ENCODE measurements around the gene MDC1.
"Not testable (repeated sequence)": the region's sequence is repeated elsewhere in the genome, so short reads cannot be mapped to it uniquely, and the experiment has no call there.

The MDC1 gene

GRCh38 chr6:30679765-30680535, 37.1 kb downstream of the MDC1 start:
- peaks cover 59% of the 10 kb centered on the region for H3K4me1 Mint-ChIP-seq (ENCODE audit: low read depth)
- H3K36me3 Mint-ChIP-seq (ENCODE audit: low read depth): peaks cover 95% of the 10 kb centered on the region
- intact Hi-C loops (cut with micrococcal nuclease): loop anchor here (1.0 to 2.0 kb wide), 2 partner anchors 42 to 51 kb away; no protein-coding TSS in a partner anchor
- H3K27ac Mint-ChIP-seq: peak overlapping the region; percentile 91
- H3K9me3 Mint-ChIP-seq: no peaks in the 10 kb centered on the region
- no peaks in the 10 kb centered on the region for H3K27me3 Mint-ChIP-seq
- peak overlapping the region; percentile 93 for H3K4me3 Mint-ChIP-seq

- peak overlapping the region; percentile 91 for H3K27ac Mint-ChIP-seq
- H3K9me3 Mint-ChIP-seq: no peaks in the 10 kb centered on the region
- H3K4me1 Mint-ChIP-seq (ENCODE audit: low read depth): peaks cover 56% of the 10 kb centered on the region
- no peaks in the 10 kb centered on the region for H3K27me3 Mint-ChIP-seq
- peak overlapping the region; percentile 93 for H3K4me3 Mint-ChIP-seq
- intact Hi-C loops (cut with micrococcal nuclease): loop anchor here (1.0 to 2.0 kb wide), 2 partner anchors 43 to 52 kb away; no protein-coding TSS in a partner anchor
- H3K36me3 Mint-ChIP-seq (ENCODE audit: low read depth): peaks cover 87% of the 10 kb centered on the region
These were observed 37.9 kb downstream of the MDC1 start for GRCh38 chr6:30678964-30679726.

- Mint-ChIP-seq H3K36me3 (ENCODE audit: low read depth) (peaks cover 72% of the 10 kb centered on the region), H3K27ac (peak overlapping the region; percentile 7), H3K4me1 (ENCODE audit: low read depth) (peaks cover 59% of the 10 kb centered on the region)
These were observed 40.3 kb downstream of the MDC1 start for GRCh38 chr6:30676660-30677285.

GRCh38 chr6:30672445-30673253, 44.4 kb downstream of the MDC1 start, which contains the start of gene DHX16:
TSS of gene DHX16 (minus strand) at chr6:30673006. CDS start at chr6:30672841, 165 bp downstream.
- intact Hi-C loops (cut with micrococcal nuclease): loop anchor here (2.0 to 5.0 kb wide), 2 partner anchors 45 to 190 kb away; partner anchors contain the start of gene ATAT1
- H3K4me1 Mint-ChIP-seq (ENCODE audit: low read depth): peaks cover 46% of the 10 kb centered on the region
- H3K27me3 Mint-ChIP-seq: no peaks in the 10 kb centered on the region
- peaks cover 72% of the 10 kb centered on the region for H3K36me3 Mint-ChIP-seq (ENCODE audit: low read depth)
- peak within 1 kb of the TSS; percentile 80 for H3K27ac Mint-ChIP-seq
- peak within 1 kb of the TSS; percentile 89 for H3K4me3 Mint-ChIP-seq
- H3K9me3 Mint-ChIP-seq: no peaks in the 10 kb centered on the region

More at GRCh38 chr6:30676660-30677285, 40.3 kb downstream of the MDC1 start:
- intact Hi-C loops (cut with micrococcal nuclease): no loop called here
- no peaks in the 10 kb centered on the region for H3K27me3 Mint-ChIP-seq
- no peak overlapping the region for H3K4me3 Mint-ChIP-seq
- no peaks in the 10 kb centered on the region for H3K9me3 Mint-ChIP-seq

- peaks cover 45% of the 10 kb centered on the region for H3K4me1 Mint-ChIP-seq (ENCODE audit: low read depth)
- peaks cover 72% of the 10 kb centered on the region for H3K36me3 Mint-ChIP-seq (ENCODE audit: low read depth)
- no peaks in the 10 kb centered on the region for H3K9me3 Mint-ChIP-seq
- intact Hi-C loops (cut with micrococcal nuclease): loop anchor here (5.0 kb wide), 1 partner anchor 44 kb away; the partner anchor contains the start of gene ATAT1
- peak overlapping the region; percentile 5 for H3K27ac Mint-ChIP-seq
- no peaks in the 10 kb centered on the region for H3K27me3 Mint-ChIP-seq
- H3K4me3 Mint-ChIP-seq: no peak overlapping the region
These were observed 46.1 kb downstream of the MDC1 start for GRCh38 chr6:30670760-30671527.

GRCh38 chr6:30666300-30666699, 50.8 kb downstream of the MDC1 start:
- H3K27ac Mint-ChIP-seq; H3K4me3 Mint-ChIP-seq; intact Hi-C loops (cut with micrococcal nuclease): not testable (repeated sequence)

GRCh38 chr6:30664994-30665767, 51.9 kb downstream of the MDC1 start:
- Mint-ChIP-seq H3K4me3 (no peak overlapping the region), H3K27ac (no peak overlapping the region), H3K36me3 (ENCODE audit: low read depth) (peaks cover 100% of the 10 kb centered on the region), H3K9me3 (no peaks in the 10 kb centered on the region), H3K4me1 (ENCODE audit: low read depth) (peaks cover 13% of the 10 kb centered on the region), H3K27me3 (no peaks in the 10 kb centered on the region)
- intact Hi-C loops (cut with micrococcal nuclease): no loop called here

More at GRCh38 chr6:30666300-30666699, 50.8 kb downstream of the MDC1 start:
- Mint-ChIP-seq H3K36me3 (ENCODE audit: low read depth) (peaks cover 100% of the 10 kb centered on the region), H3K4me1 (ENCODE audit: low read depth) (peaks cover 24% of the 10 kb centered on the region)
- not testable (repeated sequence) for H3K27me3 Mint-ChIP-seq, H3K9me3 Mint-ChIP-seq

GRCh38 chr6:30657922-30658321, 59.2 kb downstream of the MDC1 start:
- H3K9me3 Mint-ChIP-seq; H3K4me3 Mint-ChIP-seq; intact Hi-C loops (cut with micrococcal nuclease); H3K27me3 Mint-ChIP-seq: not testable (repeated sequence)
- Mint-ChIP-seq H3K27ac (peak overlapping the region; percentile 82), H3K36me3 (ENCODE audit: low read depth) (peaks cover 100% of the 10 kb centered on the region), H3K4me1 (ENCODE audit: low read depth) (peaks cover 18% of the 10 kb centered on the region)

- Mint-ChIP-seq H3K27ac (peak overlapping the region; percentile 82), H3K9me3 (no peaks in the 10 kb centered on the region), H3K27me3 (no peaks in the 10 kb centered on the region), H3K4me3 (no peak overlapping the region), H3K36me3 (ENCODE audit: low read depth) (peaks cover 100% of the 10 kb centered on the region), H3K4me1 (ENCODE audit: low read depth) (peaks cover 18% of the 10 kb centered on the region)
- intact Hi-C loops (cut with micrococcal nuclease): no loop called here
These were observed 59.6 kb downstream of the MDC1 start for GRCh38 chr6:30657454-30657853.

GRCh38 chr6:30656513-30656912, 60.6 kb downstream of the MDC1 start:
- Mint-ChIP-seq H3K9me3 (no peaks in the 10 kb centered on the region), H3K36me3 (ENCODE audit: low read depth) (peaks cover 100% of the 10 kb centered on the region), H3K4me1 (ENCODE audit: low read depth) (peaks cover 18% of the 10 kb centered on the region), H3K4me3 (no peak overlapping the region), H3K27me3 (no peaks in the 10 kb centered on the region), H3K27ac (peak overlapping the region; percentile 82)
- intact Hi-C loops (cut with micrococcal nuclease): no loop called here

GRCh38 chr6:30655743-30656094, 61.4 kb downstream of the MDC1 start:
- no peak overlapping the region for H3K4me3 Mint-ChIP-seq
- no peaks in the 10 kb centered on the region for H3K27me3 Mint-ChIP-seq
- peak overlapping the region; percentile 23 for H3K27ac Mint-ChIP-seq
- intact Hi-C loops (cut with micrococcal nuclease): no loop called here
- H3K4me1 Mint-ChIP-seq (ENCODE audit: low read depth): peaks cover 18% of the 10 kb centered on the region
- H3K9me3 Mint-ChIP-seq: no peaks in the 10 kb centered on the region
- peaks cover 100% of the 10 kb centered on the region for H3K36me3 Mint-ChIP-seq (ENCODE audit: low read depth)

Measured in dendritic cell treated with granulocyte-macrophage colony-stimulating factor and Interleukin-4, amounts not matched to agents 40 ng/mL and 50 ng/mL, for 4 days (primary cell).